Measurements from ENCODE around the gene RPS6KA5.

DNA sequence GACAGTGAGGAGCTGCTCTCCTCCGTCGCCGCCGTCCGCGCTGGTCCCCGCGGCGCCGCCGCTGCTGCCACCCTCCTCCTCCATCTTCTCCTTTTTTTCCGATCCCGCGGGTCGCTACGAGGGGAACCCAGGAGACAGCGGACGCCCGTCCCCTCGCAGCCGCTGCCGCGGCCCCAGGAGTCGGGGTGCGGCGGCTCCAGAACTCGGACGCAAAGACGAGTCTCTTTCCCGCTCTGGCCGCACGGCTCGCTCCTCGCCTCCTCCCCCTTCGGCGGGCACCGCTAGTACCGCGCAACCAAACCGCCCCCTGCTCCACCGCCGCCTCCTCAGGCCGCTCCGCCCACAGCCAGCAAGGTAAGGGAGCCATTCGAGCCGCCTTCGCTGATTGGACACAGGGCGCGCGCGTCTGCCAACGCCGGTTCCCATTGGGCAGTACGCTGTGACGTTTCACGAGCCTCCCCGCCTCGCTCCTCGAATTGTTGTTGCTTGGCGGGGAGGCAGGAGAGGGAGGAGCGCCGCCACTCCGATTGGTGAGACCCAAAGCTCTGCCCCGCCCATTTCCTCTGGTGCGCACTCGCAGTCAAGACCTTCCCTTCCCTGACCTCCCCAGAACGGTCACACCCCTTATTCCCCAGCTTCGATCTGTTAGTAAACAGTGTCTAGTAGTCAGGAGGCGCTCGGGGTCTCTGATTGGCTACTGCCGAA lies at the start of gene RPS6KA5:
- TF ChIP-seq, protein P1, sequence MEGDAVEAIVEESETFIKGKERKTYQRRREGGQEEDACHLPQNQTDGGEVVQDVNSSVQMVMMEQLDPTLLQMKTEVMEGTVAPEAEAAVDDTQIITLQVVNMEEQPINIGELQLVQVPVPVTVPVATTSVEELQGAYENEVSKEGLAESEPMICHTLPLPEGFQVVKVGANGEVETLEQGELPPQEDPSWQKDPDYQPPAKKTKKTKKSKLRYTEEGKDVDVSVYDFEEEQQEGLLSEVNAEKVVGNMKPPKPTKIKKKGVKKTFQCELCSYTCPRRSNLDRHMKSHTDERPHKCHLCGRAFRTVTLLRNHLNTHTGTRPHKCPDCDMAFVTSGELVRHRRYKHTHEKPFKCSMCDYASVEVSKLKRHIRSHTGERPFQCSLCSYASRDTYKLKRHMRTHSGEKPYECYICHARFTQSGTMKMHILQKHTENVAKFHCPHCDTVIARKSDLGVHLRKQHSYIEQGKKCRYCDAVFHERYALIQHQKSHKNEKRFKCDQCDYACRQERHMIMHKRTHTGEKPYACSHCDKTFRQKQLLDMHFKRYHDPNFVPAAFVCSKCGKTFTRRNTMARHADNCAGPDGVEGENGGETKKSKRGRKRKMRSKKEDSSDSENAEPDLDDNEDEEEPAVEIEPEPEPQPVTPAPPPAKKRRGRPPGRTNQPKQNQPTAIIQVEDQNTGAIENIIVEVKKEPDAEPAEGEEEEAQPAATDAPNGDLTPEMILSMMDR (conservative IDR thresholded peaks at IDR 0.05 in 1 of 2, IDR thresholded peaks at IDR 0.05 in 1 of 2; ENCODE audit: low read depth in 1 of 2, low read length in 2 of 2), result no peak
- no peak for TF ChIP-seq EZH2 (IDR thresholded peaks at IDR 0.05; ENCODE audit: low read length, missing control alignments)
